HG03060 (cell line): ENCODE data around the gene HNRNPUL1.
"Not testable (repeated sequence)": the region's sequence is repeated elsewhere in the genome, so short reads cannot be mapped to it uniquely, and the experiment has no call there.

Experiments
- ATAC-seq: cut with Tn5 transposase; IDR thresholded peaks from one replicate; pipeline ENCODE4 v1.9.1; 2021; ENCODE audit warnings: low read depth, moderate number of reproducible peaks; ENCODE audit not compliant: unreplicated experiment

HNRNPUL1 gene

DNA sequence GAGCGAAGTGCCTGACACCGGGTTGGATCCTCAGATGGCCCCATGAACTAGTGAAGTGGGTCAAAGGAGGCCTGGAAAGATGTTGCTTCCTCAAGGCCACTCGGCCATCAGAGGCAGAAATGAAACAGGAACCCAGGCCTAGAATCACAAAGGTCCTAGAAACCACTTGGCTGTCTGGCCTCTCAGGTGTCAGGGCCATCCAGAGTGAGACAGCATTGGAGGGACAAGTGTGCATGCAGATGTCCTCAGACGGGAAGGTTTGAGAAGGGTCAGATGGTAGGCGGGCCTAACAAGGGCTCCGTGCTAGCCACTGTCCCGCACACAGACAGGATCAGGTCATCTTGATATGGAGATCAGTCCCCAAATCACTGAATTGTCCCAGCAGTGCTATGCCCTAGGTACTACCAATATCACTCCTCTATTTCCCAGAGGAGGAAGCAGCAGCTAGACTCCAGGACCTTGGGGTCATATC, 60.1 kb downstream of the HNRNPUL1 start:
- ATAC-seq: no peak

DNA sequence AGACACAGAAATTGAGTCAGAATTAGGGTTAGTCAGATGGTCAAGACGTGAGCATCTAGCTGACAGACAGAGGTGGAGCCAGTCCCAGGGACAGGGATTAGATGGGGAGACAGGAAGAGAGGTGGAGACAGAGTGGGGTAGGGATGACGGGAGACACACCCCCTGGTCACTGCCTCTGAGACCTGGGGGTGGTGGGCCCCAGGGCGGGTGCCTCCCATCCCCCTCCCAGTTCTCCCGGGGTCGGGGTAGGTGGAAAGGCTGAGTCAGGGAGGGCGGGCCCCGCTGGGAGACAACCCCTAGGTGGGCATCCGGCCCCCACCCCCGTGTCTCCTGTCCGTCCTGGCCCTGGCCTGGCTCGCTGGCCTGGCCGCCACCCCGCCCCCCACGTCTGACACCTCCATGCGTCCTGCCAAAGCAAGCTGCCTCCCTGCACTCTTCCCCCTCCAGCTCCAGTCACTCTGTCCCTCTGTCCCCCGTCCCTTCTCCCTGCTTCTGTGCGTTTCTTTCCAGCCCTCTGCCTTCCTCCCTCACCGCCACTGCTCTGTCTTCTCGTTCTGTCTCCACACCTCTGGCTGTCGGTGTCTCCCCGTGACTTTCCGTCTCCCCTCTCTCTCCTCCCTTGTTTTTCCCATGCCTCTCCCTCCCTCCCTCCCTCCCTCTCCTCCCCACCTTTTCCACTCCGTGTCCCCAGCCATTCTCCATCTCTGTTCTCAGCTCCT, 60.9 kb downstream of the HNRNPUL1 start:
- ATAC-seq: no peak

DNA sequence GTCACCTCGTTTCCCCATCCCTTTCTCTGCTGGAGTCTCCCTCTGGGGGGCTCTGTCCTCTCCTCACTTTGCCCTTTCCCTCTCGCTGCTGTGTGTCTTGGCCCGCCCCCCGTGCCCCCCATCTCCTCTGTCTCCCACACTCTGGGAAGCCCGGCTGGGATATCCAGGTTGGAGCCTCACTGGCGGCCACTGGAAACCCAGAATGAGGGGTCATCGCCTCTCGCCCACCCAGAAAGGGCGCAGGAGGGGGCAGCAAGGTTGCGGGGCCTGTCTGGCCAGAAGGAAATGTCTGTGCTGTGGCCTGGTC, 61.4 kb downstream of the HNRNPUL1 start:
- no peak for ATAC-seq

DNA sequence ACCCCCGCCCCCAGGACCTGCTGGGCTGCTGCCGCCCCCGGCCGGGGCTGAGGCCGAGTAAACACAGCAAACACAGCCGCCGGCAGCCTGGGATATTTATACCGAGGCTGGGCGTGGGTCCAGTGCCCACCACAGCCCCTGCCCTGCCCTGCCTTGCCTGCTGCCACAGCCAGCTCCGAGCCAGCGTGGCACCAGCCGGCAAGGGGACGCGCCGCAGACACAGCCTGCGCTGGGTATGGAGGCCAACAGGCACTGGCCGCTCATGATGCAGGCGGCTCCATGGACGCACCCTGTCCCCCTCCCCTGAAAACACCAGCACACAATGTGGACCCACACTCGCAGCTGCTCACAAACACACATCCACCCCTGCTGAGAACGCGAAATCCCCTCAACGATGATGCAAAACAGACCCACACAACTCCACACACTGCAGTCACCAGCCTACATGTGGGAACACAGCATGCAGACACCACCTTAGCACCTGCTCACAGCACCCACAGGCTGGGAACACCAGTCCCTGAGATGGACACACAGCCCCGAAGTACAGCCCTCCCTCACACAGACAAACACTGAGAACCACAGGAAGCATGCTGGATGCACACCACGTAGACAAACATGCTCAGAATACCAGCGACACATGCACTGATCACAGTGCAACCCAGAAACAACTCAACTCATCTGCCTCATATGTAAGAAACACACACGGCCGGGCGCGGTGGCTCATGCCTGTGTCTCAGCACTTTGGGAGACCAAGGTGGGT, 62.0 kb downstream of the HNRNPUL1 start:
- no peak for ATAC-seq

DNA sequence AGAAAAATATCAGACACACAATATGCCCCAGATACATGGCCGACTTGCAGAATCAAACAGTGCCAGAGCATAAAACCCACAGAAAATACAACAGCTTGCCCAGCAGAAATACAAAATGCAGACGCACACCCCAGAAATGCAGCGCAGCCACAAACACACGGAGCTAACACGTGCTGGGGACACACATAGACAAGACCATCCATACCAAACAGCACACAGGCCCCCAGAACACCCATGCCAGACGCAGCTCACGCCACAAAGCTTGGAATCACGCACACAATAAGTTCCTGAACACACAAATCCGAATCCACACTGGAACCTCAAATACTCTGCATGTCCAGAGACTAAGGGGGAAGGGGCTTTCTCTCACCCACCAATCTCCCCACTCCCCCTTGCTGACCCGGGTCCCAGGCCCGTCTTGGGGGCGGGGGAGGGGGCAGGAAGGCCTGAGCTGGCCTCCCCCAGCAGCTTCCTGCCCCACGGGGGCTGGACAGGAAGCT, 63.0 kb downstream of the HNRNPUL1 start:
- no peak for ATAC-seq

DNA sequence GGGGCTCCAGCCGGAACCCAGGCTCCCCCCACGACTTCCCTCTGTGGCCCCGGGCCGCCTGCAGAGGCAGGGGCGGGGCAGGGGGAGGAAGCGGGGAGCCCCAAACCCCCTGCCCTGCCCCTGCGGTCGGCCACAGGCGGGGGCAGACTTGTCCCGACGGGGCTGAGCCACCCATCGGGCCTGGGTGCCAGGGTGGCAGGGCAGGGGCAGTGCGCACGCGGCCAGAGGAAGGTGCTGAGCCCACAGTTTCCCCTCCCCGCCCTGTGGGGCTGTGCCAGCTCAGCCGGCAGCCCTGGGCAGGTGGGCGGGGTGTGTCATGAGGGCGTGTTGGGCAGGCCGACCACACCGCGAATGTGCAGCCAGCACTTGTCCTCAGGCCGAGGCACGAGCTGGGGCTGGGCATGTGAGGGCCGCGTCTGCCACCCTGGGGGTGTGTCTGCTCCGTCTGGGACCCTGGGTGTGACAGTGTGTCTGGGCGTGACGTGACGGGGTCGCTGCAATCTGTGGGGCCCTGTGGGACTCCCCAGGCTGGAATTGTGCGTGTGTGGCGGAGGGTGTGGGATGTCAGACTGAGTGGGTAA, 63.5 kb downstream of the HNRNPUL1 start:
- no peak for ATAC-seq

DNA sequence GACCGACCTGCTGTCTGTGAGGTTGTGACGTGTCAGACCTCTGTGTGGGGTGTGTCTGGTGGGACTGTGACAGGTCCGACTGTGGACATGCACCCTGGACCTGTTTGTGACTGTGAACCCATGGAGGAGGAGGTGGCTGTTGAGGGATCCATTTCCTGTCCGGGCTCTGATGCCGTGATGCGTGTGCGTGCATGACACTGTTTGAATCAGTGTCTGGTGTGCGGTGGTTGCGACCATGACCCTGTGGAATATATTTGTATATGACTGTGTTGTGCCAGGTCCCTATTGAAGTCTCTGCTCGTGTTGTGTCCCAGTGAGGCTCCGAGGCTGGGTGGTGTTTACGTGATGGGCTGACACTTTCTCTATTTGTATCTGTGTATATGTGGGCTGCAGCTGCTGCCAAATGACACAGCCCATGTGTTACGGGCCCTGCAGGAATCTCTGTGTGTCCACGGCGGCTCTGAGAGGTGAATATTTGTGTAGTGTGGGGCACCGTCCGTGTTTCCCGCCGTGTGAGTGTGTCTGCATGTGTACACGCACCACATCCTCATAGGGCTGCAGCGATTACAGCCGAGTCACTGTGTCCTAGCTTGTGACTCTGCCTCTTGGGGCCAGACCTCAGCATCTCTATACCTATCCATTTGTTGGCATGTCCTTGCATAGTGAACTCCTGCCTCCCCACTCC, 64.1 kb downstream of the HNRNPUL1 start:
- no peak for ATAC-seq

DNA sequence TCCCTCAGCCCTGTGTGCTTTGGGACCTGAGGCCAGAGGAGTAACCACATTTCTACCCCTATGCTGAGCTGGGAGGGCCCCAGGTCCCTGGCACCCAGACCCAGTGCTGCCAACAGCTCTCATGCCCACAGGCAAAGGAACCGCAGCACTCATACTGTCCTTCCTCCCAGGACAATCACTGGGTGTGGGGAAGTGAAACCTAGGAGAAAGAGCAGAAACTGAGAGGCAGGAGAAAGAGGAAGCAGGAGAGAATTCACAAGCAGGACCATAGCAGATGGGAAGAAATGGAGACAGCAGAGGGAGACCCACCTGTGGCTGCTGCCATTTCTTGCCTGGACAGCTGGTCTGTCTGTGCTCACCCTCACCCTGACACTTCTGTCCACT, 64.7 kb downstream of the HNRNPUL1 start:
- ATAC-seq: no peak

- no peak for ATAC-seq
Measured at GRCh38 chr19:41330481-41330880, 66.3 kb downstream of the HNRNPUL1 start.

DNA sequence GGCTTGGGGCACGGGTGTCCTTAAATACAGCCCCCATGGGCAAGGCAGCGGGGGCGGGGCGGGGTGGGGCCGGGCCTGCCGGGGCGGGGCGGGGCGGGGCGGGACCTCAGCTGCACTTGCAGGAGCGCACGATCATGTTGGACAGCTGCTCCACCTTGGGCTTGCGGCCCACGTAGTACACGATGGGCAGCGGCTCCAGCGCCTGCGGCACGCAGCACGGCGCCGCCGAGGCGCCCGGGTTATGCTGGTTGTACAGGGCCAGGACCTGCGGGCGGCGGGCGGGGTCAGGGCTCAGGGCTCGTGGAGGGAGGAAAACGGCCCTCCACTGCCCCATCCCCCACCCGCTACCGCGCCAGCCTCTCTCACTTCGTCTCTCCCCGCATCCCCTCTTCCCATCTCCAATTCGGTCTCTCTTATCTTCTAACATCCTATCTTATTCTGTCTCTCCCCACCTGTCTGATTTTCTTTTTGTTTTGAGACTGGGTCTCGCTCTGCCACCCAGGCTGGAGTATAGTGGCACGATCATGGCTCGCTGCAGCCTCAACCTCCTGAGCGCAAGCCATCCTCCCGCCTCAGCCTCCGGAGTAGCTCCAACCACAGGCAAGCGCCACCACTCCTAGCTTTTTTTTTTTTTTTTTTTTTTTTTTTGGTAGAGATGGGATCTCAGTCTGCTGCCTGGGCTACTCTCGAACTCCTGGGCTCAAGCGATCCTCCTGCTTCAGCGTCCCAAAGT, 66.9 kb downstream of the HNRNPUL1 start:
- ATAC-seq: no peak

- no peak for ATAC-seq
Measured at GRCh38 chr19:41332000-41332399, 67.8 kb downstream of the HNRNPUL1 start.

GRCh38 chr19:41332468-41332867, 68.3 kb downstream of the HNRNPUL1 start:
- no peak for ATAC-seq

DNA sequence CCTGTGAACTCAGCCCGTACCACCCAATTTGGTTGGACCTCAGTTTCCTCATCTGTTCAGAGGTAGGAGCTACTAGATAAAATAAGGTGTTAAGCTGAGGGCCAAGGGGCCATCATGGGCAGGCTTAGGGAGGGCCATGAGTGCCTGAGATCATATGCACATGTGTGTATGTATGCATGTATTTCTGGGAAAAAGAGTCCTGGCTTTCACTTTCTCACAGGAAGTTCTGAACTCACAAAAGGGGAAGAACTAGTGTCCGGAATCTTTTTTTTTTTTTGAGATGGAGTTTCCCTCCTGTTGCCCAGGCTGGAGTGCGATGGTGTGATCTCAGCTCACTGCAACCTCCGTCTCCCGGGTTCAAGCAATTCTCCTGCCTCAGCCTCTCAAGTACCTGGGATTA, 70.6 kb downstream of the HNRNPUL1 start:
- no peak for ATAC-seq

- no peak for ATAC-seq
Measured at GRCh38 chr19:41335467-41335866, 71.3 kb downstream of the HNRNPUL1 start.

- no peak for ATAC-seq
Measured at GRCh38 chr19:41339936-41340335, 75.8 kb downstream of the HNRNPUL1 start.

DNA sequence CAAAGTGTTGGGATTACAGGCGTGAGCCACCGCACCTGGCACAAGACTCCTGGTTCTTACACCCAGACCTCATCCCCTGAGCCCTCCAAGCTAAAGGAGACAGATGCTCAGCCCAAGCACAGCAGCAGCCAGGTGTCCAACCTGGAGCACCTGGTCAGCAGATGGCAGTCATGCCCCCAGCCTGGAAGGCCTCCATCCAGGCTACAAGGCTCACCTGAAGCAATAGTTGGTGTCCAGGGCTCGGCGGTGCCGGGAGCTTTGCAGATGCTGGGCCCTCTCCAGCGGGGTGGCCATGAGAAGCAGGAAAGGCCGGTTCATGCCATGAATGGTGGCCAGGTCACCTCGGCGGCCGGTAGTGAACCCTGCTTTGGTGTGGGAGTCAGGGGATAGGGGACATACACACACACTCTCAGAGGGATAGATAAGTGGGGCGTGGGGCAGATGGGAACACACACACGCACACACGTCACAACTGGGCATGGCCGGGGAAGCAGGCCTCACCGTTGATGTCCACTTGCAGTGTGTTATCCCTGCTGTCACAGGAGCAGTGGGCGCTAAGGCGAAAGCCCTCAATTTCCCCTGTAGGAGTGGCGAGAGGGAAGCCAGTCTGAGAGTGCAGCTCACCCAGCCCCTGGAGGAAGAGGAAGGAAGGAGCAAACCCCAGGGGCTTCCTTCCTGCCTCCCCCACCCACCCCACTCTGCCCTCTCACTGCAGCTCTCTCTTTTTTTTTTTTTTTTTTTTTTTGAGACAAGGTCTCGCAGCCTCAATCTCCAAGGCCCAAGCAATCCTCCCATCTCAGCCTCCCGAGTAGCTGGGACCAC, 77.7 kb downstream of the HNRNPUL1 start:
- no peak for ATAC-seq

DNA sequence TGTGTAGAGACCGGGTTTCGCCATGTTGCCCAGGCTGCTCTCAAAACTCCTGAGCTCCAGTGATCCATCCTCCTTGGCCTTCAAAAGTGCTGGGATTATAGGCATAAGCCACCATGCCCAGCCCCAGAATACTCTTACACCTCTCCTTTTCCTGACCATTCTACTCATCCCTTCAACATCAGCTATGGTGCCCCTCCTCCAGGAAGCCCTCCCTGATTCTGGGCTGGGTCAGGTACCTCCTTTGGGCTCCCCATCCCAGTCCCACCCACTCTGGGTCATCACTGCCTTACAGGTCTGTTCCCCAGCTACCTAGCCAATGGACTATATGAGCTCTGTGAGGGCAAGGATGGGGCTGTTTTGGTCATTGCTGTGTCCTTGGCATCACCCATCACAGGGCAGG, 80.0 kb downstream of the HNRNPUL1 start:
- no peak for ATAC-seq

GRCh38 chr19:41346916-41347315, 82.7 kb downstream of the HNRNPUL1 start:
- not testable (repeated sequence) for ATAC-seq

DNA sequence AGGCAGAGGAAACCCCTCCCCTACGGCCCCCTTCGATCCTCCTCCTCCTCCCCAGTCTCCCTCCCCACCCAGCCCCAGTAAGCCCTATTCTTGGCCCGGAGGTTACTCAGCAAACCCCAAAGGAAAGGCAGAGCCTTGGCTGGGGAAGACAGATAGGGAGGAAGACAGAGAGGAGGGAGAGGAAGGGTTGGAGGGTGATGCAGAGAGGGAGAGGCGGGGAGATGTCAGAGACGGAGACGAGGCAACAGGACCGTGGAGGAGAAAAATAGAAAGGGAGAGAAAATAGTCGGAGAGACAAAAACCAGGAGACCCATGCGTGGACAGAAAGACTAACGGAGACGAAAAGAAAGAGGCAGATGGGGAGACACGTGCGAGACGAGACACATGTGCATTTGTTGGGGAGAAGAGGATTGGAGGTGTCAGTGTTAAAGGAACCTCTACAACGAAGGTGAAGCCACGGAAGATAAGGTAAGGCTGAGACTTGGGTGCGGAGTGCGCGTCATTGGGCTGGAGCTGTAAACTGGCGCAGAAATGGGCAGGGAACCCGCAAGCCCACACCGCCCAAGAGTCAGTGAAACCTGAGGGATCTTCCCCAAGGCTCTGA, 86.7 kb downstream of the HNRNPUL1 start:
- no peak for ATAC-seq
